ENCODE measurements around the gene EHF.
"Not testable (repeated sequence)": the region's sequence is repeated elsewhere in the genome, so short reads cannot be mapped to it uniquely, and the experiment has no call there.

Gene EHF

GRCh38 chr11:34589177-34589576 is 31.7 kb upstream of the EHF start:
- not testable (repeated sequence) for H3K14ac ChIP-seq (ENCODE audit: low read length); H3K27ac ChIP-seq (replicated peaks; ENCODE audit: low read length); H3K4me1 ChIP-seq (ENCODE audit: control insufficient read depth in 2 of 2, insufficient read depth in 1 of 2, low read depth in 1 of 2, low read length in 2 of 2); H3K27me3 ChIP-seq (ENCODE audit: control insufficient read depth in 3 of 3, insufficient read depth in 3 of 3, low read depth in 1 of 3, low read length in 3 of 3); H3K79me1 ChIP-seq (ENCODE audit: low read depth, low read length); H3K4ac ChIP-seq (ENCODE audit: low read length); H3K23ac ChIP-seq (ENCODE audit: low read depth, low read length, poor library complexity); H2AFZ ChIP-seq (ENCODE audit: low read length); H2BK120ac ChIP-seq (ENCODE audit: low read depth, low read length); H3K9me3 ChIP-seq (replicated peaks in 1 of 2; ENCODE audit: control insufficient read depth in 2 of 2, insufficient read depth in 1 of 2, low read depth in 1 of 2, low read length in 2 of 2); H3K36me3 ChIP-seq (replicated peaks in 1 of 2; ENCODE audit: control insufficient read depth in 2 of 2, insufficient read depth in 2 of 2, low read length in 2 of 2); H2AK5ac ChIP-seq (ENCODE audit: low read depth, low read length); H4K8ac ChIP-seq (ENCODE audit: low read depth, low read length); DNase-seq (ENCODE audit: low spot score); H2BK12ac ChIP-seq (ENCODE audit: low read length); H3K4me2 ChIP-seq (ENCODE audit: insufficient read depth, low read length, poor library complexity, severe bottlenecking); H2BK15ac ChIP-seq (ENCODE audit: low read length); H2BK5ac ChIP-seq (ENCODE audit: low read length); H4K91ac ChIP-seq (ENCODE audit: low read depth, low read length, poor library complexity); H3K18ac ChIP-seq (ENCODE audit: low read length); H3K9ac ChIP-seq (ENCODE audit: low read depth, low read length, poor library complexity); H3K4me3 ChIP-seq (ENCODE audit: low read length in 2 of 2)
- no CpG with 5 or more reads among the region's 7 CpGs for WGBS, 2 donors (ENCODE audit: extremely low coverage in 2 of 2, insufficient read length in 2 of 2, insufficient replicate concordance in 1 of 2)

GRCh38 chr11:34593085-34593484 is 27.8 kb upstream of the EHF start:
- H2BK120ac ChIP-seq (ENCODE audit: low read depth, low read length) = no peak overlapping the region
- H4K8ac ChIP-seq (ENCODE audit: low read depth, low read length) = no peak overlapping the region
- no peak overlapping the region for H3K18ac ChIP-seq (ENCODE audit: low read length)
- no peak for DNase-seq (ENCODE audit: low spot score)
- no peak overlapping the region for H3K14ac ChIP-seq (ENCODE audit: low read length)
- H2BK5ac ChIP-seq (ENCODE audit: low read length) = no peak overlapping the region
- peaks cover 2 to 3% of the 10 kb centered on the region in 2 donors for H3K9me3 ChIP-seq (replicated peaks in 1 of 2; ENCODE audit: control insufficient read depth in 2 of 2, insufficient read depth in 1 of 2, low read depth in 1 of 2, low read length in 2 of 2)
- no peak overlapping the region for H3K27ac ChIP-seq (replicated peaks; ENCODE audit: low read length)
- no CpG with 5 or more reads among the region's 1 CpG for WGBS, 2 donors (ENCODE audit: extremely low coverage in 2 of 2, insufficient read length in 2 of 2, insufficient replicate concordance in 1 of 2)
- H3K36me3 ChIP-seq (replicated peaks in 1 of 2; ENCODE audit: control insufficient read depth in 2 of 2, insufficient read depth in 2 of 2, low read length in 2 of 2) = no peaks in the 10 kb centered on the region
- no peak overlapping the region for H2AFZ ChIP-seq (ENCODE audit: low read length)
- H3K4me2 ChIP-seq (ENCODE audit: insufficient read depth, low read length, poor library complexity, severe bottlenecking) = no peak overlapping the region
- H3K4me3 ChIP-seq (ENCODE audit: low read length in 2 of 2) = no peak overlapping the region
- no peak overlapping the region for H2AK5ac ChIP-seq (ENCODE audit: low read depth, low read length)
- H4K91ac ChIP-seq (ENCODE audit: low read depth, low read length, poor library complexity) = no peak overlapping the region
- H2BK12ac ChIP-seq (ENCODE audit: low read length) = no peak overlapping the region
- peaks cover 0 to 2% (median 0%) of the 10 kb centered on the region in 3 experiments for H3K27me3 ChIP-seq (ENCODE audit: control insufficient read depth in 3 of 3, insufficient read depth in 3 of 3, low read depth in 1 of 3, low read length in 3 of 3)
- no peaks in the 10 kb centered on the region for H3K79me1 ChIP-seq (ENCODE audit: low read depth, low read length)
- H3K9ac ChIP-seq (ENCODE audit: low read depth, low read length, poor library complexity) = no peak overlapping the region
- no peak overlapping the region for H3K4ac ChIP-seq (ENCODE audit: low read length)
- no peak overlapping the region for H3K23ac ChIP-seq (ENCODE audit: low read depth, low read length, poor library complexity)
- no peak overlapping the region for H2BK15ac ChIP-seq (ENCODE audit: low read length)
- H3K4me1 ChIP-seq (ENCODE audit: control insufficient read depth in 2 of 2, insufficient read depth in 1 of 2, low read depth in 1 of 2, low read length in 2 of 2) = no peaks in the 10 kb centered on the region

- Histone ChIP-seq H2AFZ (ENCODE audit: low read length) (no peak overlapping the region), H3K4me1 (ENCODE audit: control insufficient read depth in 2 of 2, insufficient read depth in 1 of 2, low read depth in 1 of 2, low read length in 2 of 2) (peaks cover 0 to under 1% of the 10 kb centered on the region in 2 donors), H2BK12ac (ENCODE audit: low read length) (no peak overlapping the region), H3K36me3 (replicated peaks in 1 of 2; ENCODE audit: control insufficient read depth in 2 of 2, insufficient read depth in 2 of 2, low read length in 2 of 2) (no peaks in the 10 kb centered on the region), H3K14ac (ENCODE audit: low read length) (no peak overlapping the region), H2BK5ac (ENCODE audit: low read length) (no peak overlapping the region), H3K4me3 (ENCODE audit: low read length in 2 of 2) (no peak overlapping the region), H3K23ac (ENCODE audit: low read depth, low read length, poor library complexity) (no peak overlapping the region), H3K4me2 (ENCODE audit: insufficient read depth, low read length, poor library complexity, severe bottlenecking) (no peak overlapping the region), H3K79me1 (ENCODE audit: low read depth, low read length) (no peaks in the 10 kb centered on the region), H3K18ac (ENCODE audit: low read length) (no peak overlapping the region), H2BK120ac (ENCODE audit: low read depth, low read length) (no peak overlapping the region), H4K8ac (ENCODE audit: low read depth, low read length) (no peak overlapping the region), H3K4ac (ENCODE audit: low read length) (no peak overlapping the region), H3K9ac (ENCODE audit: low read depth, low read length, poor library complexity) (no peak overlapping the region), H2AK5ac (ENCODE audit: low read depth, low read length) (no peak overlapping the region), H3K27ac (replicated peaks; ENCODE audit: low read length) (no peak overlapping the region), H3K9me3 (replicated peaks in 1 of 2; ENCODE audit: control insufficient read depth in 2 of 2, insufficient read depth in 1 of 2, low read depth in 1 of 2, low read length in 2 of 2) (peaks cover 2 to 3% of the 10 kb centered on the region in 2 donors), H2BK15ac (ENCODE audit: low read length) (no peak overlapping the region), H3K27me3 (ENCODE audit: control insufficient read depth in 3 of 3, insufficient read depth in 3 of 3, low read depth in 1 of 3, low read length in 3 of 3) (peaks cover 0 to 2% (median 0%) of the 10 kb centered on the region in 3 experiments), H4K91ac (ENCODE audit: low read depth, low read length, poor library complexity) (no peak overlapping the region)
- WGBS, 2 donors (ENCODE audit: extremely low coverage in 2 of 2, insufficient read length in 2 of 2, insufficient replicate concordance in 1 of 2) = no CpG with 5 or more reads among the region's 3 CpGs
- no peak for DNase-seq (ENCODE audit: low spot score)
Observed at GRCh38 chr11:34594603-34595002, 26.3 kb upstream of the EHF start.

GRCh38 chr11:34595391-34595790 is 25.5 kb upstream of the EHF start:
- Histone ChIP-seq H3K18ac (ENCODE audit: low read length) (no peak overlapping the region), H4K8ac (ENCODE audit: low read depth, low read length) (no peak overlapping the region), H2BK5ac (ENCODE audit: low read length) (no peak overlapping the region), H3K4me2 (ENCODE audit: insufficient read depth, low read length, poor library complexity, severe bottlenecking) (no peak overlapping the region), H2BK12ac (ENCODE audit: low read length) (no peak overlapping the region), H3K4me1 (ENCODE audit: control insufficient read depth in 2 of 2, insufficient read depth in 1 of 2, low read depth in 1 of 2, low read length in 2 of 2) (peaks cover 1 to 4% of the 10 kb centered on the region in 2 donors), H3K4ac (ENCODE audit: low read length) (no peak overlapping the region), H4K91ac (ENCODE audit: low read depth, low read length, poor library complexity) (no peak overlapping the region), H2AFZ (ENCODE audit: low read length) (no peak overlapping the region), H3K36me3 (replicated peaks in 1 of 2; ENCODE audit: control insufficient read depth in 2 of 2, insufficient read depth in 2 of 2, low read length in 2 of 2) (no peaks in the 10 kb centered on the region), H3K27ac (replicated peaks; ENCODE audit: low read length) (no peak overlapping the region), H3K9me3 (replicated peaks in 1 of 2; ENCODE audit: control insufficient read depth in 2 of 2, insufficient read depth in 1 of 2, low read depth in 1 of 2, low read length in 2 of 2) (peaks cover 2 to 3% of the 10 kb centered on the region in 2 donors), H3K79me1 (ENCODE audit: low read depth, low read length) (no peaks in the 10 kb centered on the region), H2BK120ac (ENCODE audit: low read depth, low read length) (no peak overlapping the region), H3K9ac (ENCODE audit: low read depth, low read length, poor library complexity) (no peak overlapping the region), H3K23ac (ENCODE audit: low read depth, low read length, poor library complexity) (no peak overlapping the region), H3K4me3 (ENCODE audit: low read length in 2 of 2) (no peak overlapping the region), H2BK15ac (ENCODE audit: low read length) (no peak overlapping the region), H2AK5ac (ENCODE audit: low read depth, low read length) (no peak overlapping the region), H3K27me3 (ENCODE audit: control insufficient read depth in 3 of 3, insufficient read depth in 3 of 3, low read depth in 1 of 3, low read length in 3 of 3) (peaks cover 0 to 2% (median 0%) of the 10 kb centered on the region in 3 experiments), H3K14ac (ENCODE audit: low read length) (no peak overlapping the region)
- WGBS, 2 donors (ENCODE audit: extremely low coverage in 2 of 2, insufficient read length in 2 of 2, insufficient replicate concordance in 1 of 2) = no CpG with 5 or more reads among the region's 2 CpGs
- no peak for DNase-seq (ENCODE audit: low spot score)
